Lower lobe of right lung (tissue), 2 donors: Measurements from ENCODE around the gene PNN. TPM values are rescaled to one million over a fixed set of nuclear protein-coding genes. Genes with fewer than 3 reads are reported as not detected.
"Not testable (repeated sequence)": the region's sequence is repeated elsewhere in the genome, so short reads cannot be mapped to it uniquely, and the experiment has no call there.

Source experiments
- ATAC-seq, 2 donors: fragments of 200-7000 bp; cut with Tn5 transposase; one replicate each; pipeline ENCODE4 v1.9.1; 2020 to 2022; ENCODE audit warnings: mild to moderate bottlenecking in 2 of 2, moderate library complexity in 2 of 2
- DNase-seq: peaks from one replicate; pipeline ENCODE4 v3.0.0-alpha.2; 2020
- H3K27ac ChIP-seq: fragments of 200-600 bp; one replicate; pipeline ENCODE4 v1.8.0; 2022
- H3K27me3 ChIP-seq: fragments of 200-600 bp; one replicate; pipeline ENCODE4 v1.8.0; 2022; ENCODE audit warnings: low read depth
- H3K36me3 ChIP-seq: fragments of 200-600 bp; one replicate; pipeline ENCODE4 v1.8.0; 2022; ENCODE audit warnings: mild to moderate bottlenecking
- H3K4me1 ChIP-seq: fragments of 200-600 bp; one replicate; pipeline ENCODE4 v1.8.0; 2022
- H3K4me3 ChIP-seq: fragments of 200-600 bp; one replicate; pipeline ENCODE4 v1.8.0; 2022; ENCODE audit warnings: mild to moderate bottlenecking
- H3K9me3 ChIP-seq: fragments of 200-600 bp; one replicate; pipeline ENCODE4 v1.8.0; 2022
- intact Hi-C: fragments of 100-400 bp; cut with DNase I; formaldehyde crosslinking; loops from one replicate; pipeline ENCODE4 v1.11.0; 2022
- long read RNA-seq: library from polyadenylated mRNA; unstranded; transcript quantifications from one replicate; pipeline ENCODE4 v2.0.0, GENCODE V29; 2021
- total RNA-seq: library from RNA; stranded (reverse); fragmentation: NEBNext Ultra II Directional; extraction: Animal tissue kit (Norgen Biotek cat#: 25700); gene quantifications from one replicate; pipeline ENCODE4 v1.2.1, GENCODE V29; 2021
- TF ChIP-seq, protein P1 (sequence below): fragments of 200-600 bp; IDR thresholded peaks from one replicate; pipeline ENCODE4 v1.8.0; 2022; ENCODE audit warnings: antibody characterized with exemption, mild to moderate bottlenecking
- donor health status: DM: no; HTN: yes; CAD: no; lungs with severe emphysema.

The PNN gene
- 42.9 TPM for total RNA-seq
- long read RNA-seq, transcript PNN-201 (9 exons, 3,576 nt): major isoform, 32 of 43 reads
- long read RNA-seq, partial matches to known transcripts: 2 of 43 reads
- long read RNA-seq, other reads (novel, unspliced or antisense): 9 of 43 reads

DNA sequence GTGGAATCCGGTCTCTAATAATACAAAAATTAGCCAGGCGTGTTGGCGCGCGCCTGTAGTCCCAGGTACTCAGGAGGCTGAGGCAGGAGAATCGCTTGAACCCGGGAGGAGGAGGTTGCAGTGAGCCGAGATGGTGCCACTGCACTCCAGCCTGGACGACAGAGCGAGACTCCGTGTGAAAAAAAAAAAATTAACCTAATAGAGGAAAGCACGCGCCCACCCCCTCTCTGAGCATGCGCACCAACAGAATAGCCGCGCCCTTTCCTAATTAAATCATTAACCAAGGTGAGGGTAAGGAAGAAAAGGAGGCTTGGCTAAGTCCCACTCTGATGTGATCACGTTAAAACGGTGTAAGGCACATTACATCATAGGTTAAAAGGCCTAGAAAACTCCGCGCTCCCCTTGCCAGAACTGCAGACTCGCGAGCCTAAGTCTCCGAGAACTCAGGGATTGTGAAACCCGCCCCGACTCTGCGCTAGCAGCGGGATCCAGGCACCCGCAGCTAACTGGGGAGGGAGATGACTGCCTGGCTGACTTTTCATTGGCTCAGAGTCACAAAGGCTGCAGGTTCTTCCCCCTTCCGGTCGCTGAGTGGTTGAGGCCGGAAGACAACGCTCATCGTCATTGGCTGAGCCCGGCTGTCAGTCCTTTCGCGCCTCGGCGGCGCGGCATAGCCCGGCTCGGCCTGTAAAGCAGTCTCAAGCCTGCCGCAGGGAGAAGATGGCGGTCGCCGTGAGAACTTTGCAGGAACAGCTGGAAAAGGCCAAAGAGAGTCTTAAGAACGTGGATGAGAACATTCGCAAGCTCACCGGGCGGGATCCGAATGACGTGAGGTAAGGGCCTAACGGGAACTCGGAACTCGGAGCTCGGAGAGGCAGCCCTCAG lies at the start of gene PNN:
PNN (plus strand) TSS at position 695 of the 885 bp plus-strand sequence; CDS start at position 721, 26 bp downstream.
- ATAC-seq: peak; percentile 96 to 98
- TF ChIP-seq, protein P1, sequence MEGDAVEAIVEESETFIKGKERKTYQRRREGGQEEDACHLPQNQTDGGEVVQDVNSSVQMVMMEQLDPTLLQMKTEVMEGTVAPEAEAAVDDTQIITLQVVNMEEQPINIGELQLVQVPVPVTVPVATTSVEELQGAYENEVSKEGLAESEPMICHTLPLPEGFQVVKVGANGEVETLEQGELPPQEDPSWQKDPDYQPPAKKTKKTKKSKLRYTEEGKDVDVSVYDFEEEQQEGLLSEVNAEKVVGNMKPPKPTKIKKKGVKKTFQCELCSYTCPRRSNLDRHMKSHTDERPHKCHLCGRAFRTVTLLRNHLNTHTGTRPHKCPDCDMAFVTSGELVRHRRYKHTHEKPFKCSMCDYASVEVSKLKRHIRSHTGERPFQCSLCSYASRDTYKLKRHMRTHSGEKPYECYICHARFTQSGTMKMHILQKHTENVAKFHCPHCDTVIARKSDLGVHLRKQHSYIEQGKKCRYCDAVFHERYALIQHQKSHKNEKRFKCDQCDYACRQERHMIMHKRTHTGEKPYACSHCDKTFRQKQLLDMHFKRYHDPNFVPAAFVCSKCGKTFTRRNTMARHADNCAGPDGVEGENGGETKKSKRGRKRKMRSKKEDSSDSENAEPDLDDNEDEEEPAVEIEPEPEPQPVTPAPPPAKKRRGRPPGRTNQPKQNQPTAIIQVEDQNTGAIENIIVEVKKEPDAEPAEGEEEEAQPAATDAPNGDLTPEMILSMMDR: no peak
- intact Hi-C loops: no loop called here
- Histone ChIP-seq H3K27me3 (no peaks in the 10 kb centered on the region), H3K4me1 (peaks cover 31% of the 10 kb centered on the region), H3K9me3 (no peaks in the 10 kb centered on the region), H3K27ac (peak within 1 kb of the TSS; percentile 95), H3K36me3 (peaks cover 35% of the 10 kb centered on the region), H3K4me3 (peak within 1 kb of the TSS; percentile 95)
- peak; percentile 97 for DNase-seq

DNA sequence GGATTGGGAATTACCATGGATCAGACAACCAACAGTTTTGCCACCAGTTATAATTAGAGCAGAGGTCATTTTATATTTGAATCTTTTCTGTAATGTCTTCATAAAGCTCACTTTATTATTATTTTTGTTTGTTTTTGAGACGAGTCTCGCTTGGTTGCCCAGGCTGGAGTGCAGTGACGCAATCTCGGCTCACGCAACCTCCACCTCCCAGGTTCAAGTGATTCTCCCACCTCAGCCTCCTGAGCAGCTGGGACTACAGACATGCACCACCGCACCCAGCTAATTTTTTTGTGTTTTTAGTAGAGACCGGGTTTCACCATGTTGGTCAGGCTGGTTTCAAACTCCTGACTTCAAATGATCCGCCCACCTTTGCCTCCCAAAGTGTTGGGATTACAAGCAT lies 37.2 kb upstream of the PNN start:
- H3K4me1 ChIP-seq, DNase-seq, ATAC-seq, H3K27me3 ChIP-seq, H3K27ac ChIP-seq, H3K9me3 ChIP-seq, H3K4me3 ChIP-seq, intact Hi-C loops: not testable (repeated sequence)
- peaks cover 73% of the 10 kb centered on the region for H3K36me3 ChIP-seq

DNA sequence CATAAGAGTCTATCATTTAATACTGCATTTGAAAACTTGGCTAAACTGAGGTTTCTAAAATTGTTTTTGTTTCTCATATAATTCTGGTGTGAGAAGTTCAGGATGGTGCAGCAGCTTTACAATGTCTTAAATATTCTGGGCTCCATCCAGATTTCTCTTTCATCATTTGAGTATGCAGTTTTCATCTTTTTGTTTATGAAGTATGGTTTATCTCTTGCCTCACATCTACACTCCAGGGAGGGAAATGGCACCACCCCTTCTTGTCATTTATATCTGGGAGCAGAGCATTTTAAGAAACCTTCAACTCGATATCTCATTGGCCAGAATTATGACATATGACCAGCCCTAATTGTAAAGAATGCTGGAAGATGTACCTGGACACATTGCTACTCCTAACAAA lies 36.6 kb upstream of the PNN start:
- DNase-seq (no peak), ATAC-seq (no peak)
- TF ChIP-seq, protein P1: no peak

DNA sequence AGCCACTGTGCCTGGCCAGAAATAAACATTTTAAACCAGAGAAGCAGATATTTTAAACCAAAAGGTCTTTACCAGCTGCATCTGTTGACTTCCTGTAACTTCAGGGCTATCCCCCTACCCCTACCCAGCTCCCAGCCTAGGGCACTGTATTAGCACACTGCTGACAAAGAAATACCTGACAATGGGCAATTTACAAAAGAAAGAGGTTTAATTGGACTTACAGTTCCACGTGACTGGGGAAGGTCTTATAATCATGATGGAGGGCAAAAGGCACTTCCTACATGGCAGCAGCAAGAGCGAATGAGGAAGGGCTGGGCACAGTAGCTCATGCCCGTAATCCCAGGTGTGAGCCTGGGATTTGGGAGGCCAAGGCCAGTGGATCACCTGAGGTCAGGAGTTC lies 34.9 kb upstream of the PNN start:
- TF ChIP-seq, protein P1: no peak
- Histone ChIP-seq H3K27me3 (no peaks in the 10 kb centered on the region), H3K27ac (no peak overlapping the region), H3K36me3 (peaks cover 53% of the 10 kb centered on the region), H3K4me3 (no peak overlapping the region), H3K9me3 (no peaks in the 10 kb centered on the region), H3K4me1 (no peaks in the 10 kb centered on the region)
- DNase-seq: no peak
- intact Hi-C loops: no loop called here
- ATAC-seq: no peak

More for the DNA sequence above, 36.6 kb upstream of the PNN start:
- Histone ChIP-seq H3K27ac (no peak overlapping the region), H3K36me3 (peaks cover 68% of the 10 kb centered on the region), H3K4me1 (no peaks in the 10 kb centered on the region), H3K27me3 (no peaks in the 10 kb centered on the region), H3K9me3 (no peaks in the 10 kb centered on the region), H3K4me3 (no peak overlapping the region)
- intact Hi-C loops: no loop called here

DNA sequence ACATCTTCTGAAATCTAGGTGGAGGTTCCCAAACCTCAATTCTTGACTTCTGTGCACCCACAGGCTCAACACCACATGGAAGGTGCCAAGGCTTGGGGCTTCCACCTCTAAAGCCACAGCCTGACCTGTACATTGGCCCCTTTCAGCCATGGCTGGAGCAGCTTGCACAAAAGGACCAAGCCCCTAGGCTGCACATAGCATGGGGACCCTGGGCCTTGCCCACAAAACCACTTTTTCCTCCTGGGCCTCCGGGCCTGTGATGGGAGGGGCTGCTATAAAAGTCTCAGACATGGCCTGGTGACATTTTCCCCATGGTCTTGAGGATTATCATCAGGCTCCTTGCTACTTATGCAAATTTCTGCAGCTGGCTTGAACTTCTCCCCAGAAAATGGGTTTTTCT lies 33.4 kb upstream of the PNN start:
- H3K27me3 ChIP-seq, ATAC-seq, H3K4me3 ChIP-seq, H3K9me3 ChIP-seq, DNase-seq, H3K27ac ChIP-seq, H3K4me1 ChIP-seq, intact Hi-C loops: not testable (repeated sequence)
- H3K36me3 ChIP-seq: peaks cover 43% of the 10 kb centered on the region

DNA sequence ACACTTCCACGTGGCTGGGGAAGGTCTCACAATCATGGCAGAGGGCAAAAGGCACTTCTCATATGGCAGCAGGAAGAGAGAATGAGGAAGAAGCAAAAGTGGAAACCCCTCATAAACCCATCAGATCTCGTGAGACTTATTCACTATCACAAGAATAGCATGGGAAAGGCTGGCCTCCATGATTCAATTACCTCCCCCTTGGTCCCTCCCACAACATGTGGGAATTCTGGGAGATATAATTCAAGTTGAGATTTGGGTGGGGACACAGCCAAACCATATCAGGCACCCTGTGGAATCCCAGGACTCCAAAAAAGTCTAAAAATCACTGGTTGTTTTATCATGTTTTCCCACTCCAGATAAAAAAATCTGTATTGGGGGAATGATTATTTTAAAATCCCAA lies 31.8 kb upstream of the PNN start:
- ATAC-seq, intact Hi-C loops: not testable (repeated sequence)
- H3K36me3 ChIP-seq: peaks cover 38% of the 10 kb centered on the region

More for the DNA sequence above, 31.8 kb upstream of the PNN start:
- H3K4me3 ChIP-seq, H3K9me3 ChIP-seq, H3K27me3 ChIP-seq, H3K4me1 ChIP-seq, DNase-seq, H3K27ac ChIP-seq: not testable (repeated sequence)
